H9 (cell line): ENCODE measurements around the gene NPR1. TPM values are rescaled to one million over a fixed set of nuclear protein-coding genes. Genes with fewer than 3 reads are reported as not detected.

Experiments used
- DNase-seq: peaks from one replicate; pipeline ENCODE4 v3.0.0-alpha.2; 2017
- H2AFZ ChIP-seq: one replicate; pipeline ENCODE4 v1.6.1; 2013; ENCODE audit warnings: mild to moderate bottlenecking, low read length, control low read depth, moderate library complexity
- H2AK5ac ChIP-seq: 2 replicates; pipeline ENCODE4 v1.6.1; 2013; ENCODE audit warnings: low read length, control low read depth, mixed read lengths; ENCODE audit not compliant: insufficient read length
- H2BK120ac ChIP-seq: one replicate; pipeline ENCODE4 v1.6.1; 2013; ENCODE audit warnings: low read depth, mild to moderate bottlenecking, low read length, control low read depth, inconsistent platforms; ENCODE audit not compliant: poor library complexity, severe bottlenecking
- H2BK12ac ChIP-seq: 2 replicates; pipeline ENCODE4 v1.6.1; 2013; ENCODE audit warnings: low read length, control low read depth, mixed read lengths, low read depth; ENCODE audit not compliant: insufficient read length
- H2BK15ac ChIP-seq: 2 replicates; pipeline ENCODE4 v1.6.1; 2013; ENCODE audit warnings: low read depth, low read length, control low read depth
- H2BK20ac ChIP-seq: one replicate; pipeline ENCODE4 v1.6.1; 2013; ENCODE audit warnings: low read depth, mild to moderate bottlenecking, low read length, control low read depth, inconsistent platforms; ENCODE audit not compliant: poor library complexity, severe bottlenecking
- H2BK5ac ChIP-seq: 2 replicates; pipeline ENCODE4 v1.6.1; 2013; ENCODE audit warnings: low read length, control low read depth, mixed read lengths; ENCODE audit not compliant: insufficient read length
- H3K14ac ChIP-seq: 2 replicates; pipeline ENCODE4 v1.6.1; 2013; ENCODE audit warnings: low read length, control low read depth; ENCODE audit not compliant: insufficient read depth
- H3K18ac ChIP-seq: 2 replicates; pipeline ENCODE4 v1.6.1; 2013; ENCODE audit warnings: low read depth, mild to moderate bottlenecking, mixed read lengths, low read length, control low read depth; ENCODE audit not compliant: insufficient read length
- H3K23ac ChIP-seq: 2 replicates; pipeline ENCODE4 v1.6.1; 2013; ENCODE audit warnings: low read length, control low read depth, mixed read lengths, low read depth; ENCODE audit not compliant: insufficient read length
- H3K23me2 ChIP-seq: 2 replicates; pipeline ENCODE4 v1.6.1; 2013; ENCODE audit warnings: low read depth, mild to moderate bottlenecking, mixed read lengths, low read length, control low read depth; ENCODE audit not compliant: insufficient read length, poor library complexity, severe bottlenecking
- H3K27ac ChIP-seq: 2 replicates; pipeline ENCODE4 v1.5.1; 2013; ENCODE audit warnings: low read length, control low read depth, mixed read lengths, low read depth; ENCODE audit not compliant: insufficient read length
- H3K27me3 ChIP-seq: 2 replicates; pipeline ENCODE4 v1.6.1; 2013; ENCODE audit warnings: low read length, control low read depth, inconsistent platforms; ENCODE audit not compliant: insufficient read depth
- H3K4ac ChIP-seq: 2 replicates; pipeline ENCODE4 v1.6.1; 2013; ENCODE audit warnings: low read depth, mild to moderate bottlenecking, control low read depth, inconsistent platforms, low read length, moderate library complexity
- H3K4me1 ChIP-seq: 2 replicates; pipeline ENCODE4 v1.6.1; 2013; ENCODE audit warnings: low read length, control low read depth, inconsistent platforms; ENCODE audit not compliant: insufficient read depth
- H3K4me2 ChIP-seq: 2 replicates; pipeline ENCODE4 v1.6.1; 2013; ENCODE audit warnings: low read length, control low read depth, mixed read lengths; ENCODE audit not compliant: insufficient read length, insufficient read depth
- H3K56ac ChIP-seq: 2 replicates; pipeline ENCODE4 v1.6.1; 2013; ENCODE audit warnings: low read depth, mild to moderate bottlenecking, mixed read lengths, low read length, control low read depth; ENCODE audit not compliant: insufficient read length
- H3K79me1 ChIP-seq: 2 replicates; pipeline ENCODE4 v1.6.1; 2013; ENCODE audit warnings: low read depth, mild to moderate bottlenecking, moderate library complexity, low read length, control low read depth, inconsistent platforms; ENCODE audit not compliant: insufficient read depth, poor library complexity, severe bottlenecking
- H3K79me2 ChIP-seq: 2 replicates; pipeline ENCODE4 v1.6.1; 2013; ENCODE audit warnings: low read length, control low read depth, inconsistent platforms; ENCODE audit not compliant: insufficient read depth
- H3K9ac ChIP-seq: 2 replicates; pipeline ENCODE4 v1.6.1; 2013; ENCODE audit warnings: low read length, control low read depth, mixed read lengths; ENCODE audit not compliant: insufficient read length; ENCODE audit errors: extremely low read depth
- H3K9me3 ChIP-seq: one replicate; pipeline ENCODE4 v1.6.1; 2013; ENCODE audit warnings: low read depth, low read length, inconsistent platforms; ENCODE audit not compliant: control insufficient read depth
- H3T11ph ChIP-seq: one replicate; pipeline ENCODE4 v1.6.1; 2013; ENCODE audit warnings: mild to moderate bottlenecking, low read length, control low read depth, inconsistent platforms
- H4K20me1 ChIP-seq: one replicate; pipeline ENCODE4 v1.6.1; 2013; ENCODE audit not compliant: control insufficient read depth, insufficient read length, insufficient read depth
- H4K5ac ChIP-seq: 2 replicates; pipeline ENCODE4 v1.6.1; 2013; ENCODE audit warnings: low read depth, mild to moderate bottlenecking, mixed read lengths, low read length, control low read depth; ENCODE audit not compliant: insufficient read length
- H4K8ac ChIP-seq: replicated peaks from 2 replicates; pipeline ENCODE4 v1.6.1; 2013; ENCODE audit warnings: low read length, control low read depth, mixed read lengths, low read depth; ENCODE audit not compliant: insufficient read length
- H4K91ac ChIP-seq: 2 replicates; pipeline ENCODE4 v1.6.1; 2013; ENCODE audit warnings: low read depth, mild to moderate bottlenecking, moderate library complexity, mixed read lengths, low read length, control low read depth; ENCODE audit not compliant: insufficient read length
- H3K27ac Mint-ChIP-seq, 3 experiments: 2 replicates in 2 of 3; 3 replicates in 1 of 3; pipeline ENCODE4 v1.8.0; 2020 to 2021; ENCODE audit warnings: mixed read lengths in 3 of 3, mild to moderate bottlenecking in 1 of 3, moderate library complexity in 1 of 3
- H3K27me3 Mint-ChIP-seq: 2 replicates; pipeline ENCODE4 v1.8.0; 2021; ENCODE audit warnings: low read depth, mild to moderate bottlenecking, moderate library complexity, mixed read lengths
- H3K36me3 Mint-ChIP-seq, 3 experiments: 2 replicates in 2 of 3; 3 replicates in 1 of 3; pipeline ENCODE4 v1.8.0; 2020 to 2021; ENCODE audit warnings: low read depth in 3 of 3, mixed read lengths in 3 of 3; ENCODE audit not compliant: insufficient read depth in 1 of 3
- H3K4me1 Mint-ChIP-seq, 2 experiments: 2 replicates each; pipeline ENCODE4 v1.8.0; 2020; ENCODE audit warnings: mixed read lengths in 2 of 2
- H3K4me3 Mint-ChIP-seq, 2 experiments: 2 replicates in 1 of 2; 3 replicates in 1 of 2; pipeline ENCODE4 v1.8.0; 2020 to 2021; ENCODE audit warnings: mild to moderate bottlenecking in 2 of 2, mixed read lengths in 2 of 2, moderate library complexity in 1 of 2
- H3K9me3 Mint-ChIP-seq, 2 experiments: 2 replicates in 1 of 2; 3 replicates in 1 of 2; pipeline ENCODE4 v1.8.0; 2020; ENCODE audit warnings: mild to moderate bottlenecking in 2 of 2, mixed read lengths in 2 of 2, moderate library complexity in 1 of 2
- WGBS: extraction: QIAGEN DNeasy Blood & Tissue Kit; methylation state at CpG from one replicate; pipeline ENCODE4 v1.1.7; 2013; ENCODE audit warnings: missing lambda C conversion rate, low lambda C conversion rate, mixed read lengths; ENCODE audit not compliant: insufficient read length; ENCODE audit errors: extremely low coverage; 5-methylcytosine and 5-hydroxymethylcytosine counted together
- total RNA-seq: library from RNA; stranded (reverse); gene quantifications from 2 replicates; pipeline ENCODE4 v1.2.1, GENCODE V29; 2021
- TF ChIP-seq, protein P1 (sequence below): fragments of 200-600 bp; sonication (generic); conservative IDR thresholded peaks from 3 replicates; pipeline ENCODE4 v1.8.0; 2021; ENCODE audit warnings: antibody characterized with exemption, mild to moderate bottlenecking

NPR1 gene
- total RNA-seq, 1 experiment from 2014 or later: 8.6 TPM

DNA sequence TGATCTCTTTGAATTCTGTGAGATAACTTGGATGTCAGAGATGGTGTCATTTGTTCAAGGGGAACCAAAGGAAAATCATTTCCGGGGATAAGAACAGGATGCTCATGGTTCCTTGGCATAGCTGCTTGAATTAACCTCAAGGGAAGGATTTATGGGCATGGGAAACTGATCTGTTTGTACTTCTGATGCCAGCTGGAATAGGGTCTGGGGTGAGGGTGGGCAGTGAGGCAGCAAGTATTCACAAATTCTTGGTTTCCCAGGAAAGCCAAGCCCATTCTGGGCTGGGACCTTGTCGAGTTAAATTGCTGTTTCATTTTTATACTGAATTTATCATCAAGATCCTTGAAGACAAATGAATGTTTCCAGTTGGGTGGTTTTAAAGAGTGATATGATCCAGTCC is 63.5 kb downstream of the NPR1 start:
- Histone ChIP-seq H4K91ac (no peak overlapping the region), H3K56ac (no peak overlapping the region), H3K27me3 (peaks cover 2% of the 10 kb centered on the region; the same call in 1 of the 2 replicates), H3K23me2 (peaks cover 3% of the 10 kb centered on the region), H3K23ac (no peak overlapping the region), H3K79me2 (no peaks in the 10 kb centered on the region), H3T11ph (no peak overlapping the region), H2BK15ac (no peak overlapping the region), H3K4me2 (no peak overlapping the region), H3K9me3 (no peaks in the 10 kb centered on the region), H2AFZ (no peak overlapping the region), H3K18ac (no peak overlapping the region), H2BK120ac (no peak overlapping the region), H4K20me1 (peaks cover 2% of the 10 kb centered on the region), H2BK12ac (no peak overlapping the region), H3K27ac (no peak overlapping the region), H2BK5ac (no peak overlapping the region), H3K4ac (no peak overlapping the region), H3K9ac (no peak overlapping the region), H3K14ac (no peak overlapping the region), H3K4me1 (peaks cover 21% of the 10 kb centered on the region), H3K79me1 (no peaks in the 10 kb centered on the region), H2BK20ac (no peak overlapping the region), H2AK5ac (no peak overlapping the region), H4K5ac (no peak overlapping the region), H4K8ac (no peak overlapping the region)
- H3K27me3 Mint-ChIP-seq: peaks cover 11% of the 10 kb centered on the region
- peak overlapping the region in 2 of 3 experiments; percentile 27 to 28; a peak in 1 of 7 replicates for H3K27ac Mint-ChIP-seq
- H3K4me1 Mint-ChIP-seq: peaks cover 42 to 48% of the 10 kb centered on the region in 2 experiments
- no peaks in the 10 kb centered on the region for H3K9me3 Mint-ChIP-seq
- no peak overlapping the region for H3K4me3 Mint-ChIP-seq
- TF ChIP-seq, protein P1, sequence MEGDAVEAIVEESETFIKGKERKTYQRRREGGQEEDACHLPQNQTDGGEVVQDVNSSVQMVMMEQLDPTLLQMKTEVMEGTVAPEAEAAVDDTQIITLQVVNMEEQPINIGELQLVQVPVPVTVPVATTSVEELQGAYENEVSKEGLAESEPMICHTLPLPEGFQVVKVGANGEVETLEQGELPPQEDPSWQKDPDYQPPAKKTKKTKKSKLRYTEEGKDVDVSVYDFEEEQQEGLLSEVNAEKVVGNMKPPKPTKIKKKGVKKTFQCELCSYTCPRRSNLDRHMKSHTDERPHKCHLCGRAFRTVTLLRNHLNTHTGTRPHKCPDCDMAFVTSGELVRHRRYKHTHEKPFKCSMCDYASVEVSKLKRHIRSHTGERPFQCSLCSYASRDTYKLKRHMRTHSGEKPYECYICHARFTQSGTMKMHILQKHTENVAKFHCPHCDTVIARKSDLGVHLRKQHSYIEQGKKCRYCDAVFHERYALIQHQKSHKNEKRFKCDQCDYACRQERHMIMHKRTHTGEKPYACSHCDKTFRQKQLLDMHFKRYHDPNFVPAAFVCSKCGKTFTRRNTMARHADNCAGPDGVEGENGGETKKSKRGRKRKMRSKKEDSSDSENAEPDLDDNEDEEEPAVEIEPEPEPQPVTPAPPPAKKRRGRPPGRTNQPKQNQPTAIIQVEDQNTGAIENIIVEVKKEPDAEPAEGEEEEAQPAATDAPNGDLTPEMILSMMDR: no peak
- peaks cover 28 to 73% (median 44%) of the 10 kb centered on the region in 3 experiments for H3K36me3 Mint-ChIP-seq
- no peak for DNase-seq
- no CpG with 5 or more reads among the region's 2 CpGs for WGBS
